PC-9 (cell line): ENCODE results near the gene ANKS1B.

Source experiments
- EZH2 ChIP-seq: fragments of 200-600 bp; sonication (generic); IDR thresholded peaks from 2 replicates; pipeline ENCODE4 v1.8.0; 2017; ENCODE audit warnings: antibody characterized with exemption, low read depth
- TF ChIP-seq, protein P1 (sequence below): fragments of 200-600 bp; sonication (generic); conservative IDR thresholded peaks from 2 replicates; pipeline ENCODE4 v1.6.1; 2017; ENCODE audit warnings: mixed run types, antibody characterized with exemption, mild to moderate bottlenecking, moderate library complexity

DNA sequence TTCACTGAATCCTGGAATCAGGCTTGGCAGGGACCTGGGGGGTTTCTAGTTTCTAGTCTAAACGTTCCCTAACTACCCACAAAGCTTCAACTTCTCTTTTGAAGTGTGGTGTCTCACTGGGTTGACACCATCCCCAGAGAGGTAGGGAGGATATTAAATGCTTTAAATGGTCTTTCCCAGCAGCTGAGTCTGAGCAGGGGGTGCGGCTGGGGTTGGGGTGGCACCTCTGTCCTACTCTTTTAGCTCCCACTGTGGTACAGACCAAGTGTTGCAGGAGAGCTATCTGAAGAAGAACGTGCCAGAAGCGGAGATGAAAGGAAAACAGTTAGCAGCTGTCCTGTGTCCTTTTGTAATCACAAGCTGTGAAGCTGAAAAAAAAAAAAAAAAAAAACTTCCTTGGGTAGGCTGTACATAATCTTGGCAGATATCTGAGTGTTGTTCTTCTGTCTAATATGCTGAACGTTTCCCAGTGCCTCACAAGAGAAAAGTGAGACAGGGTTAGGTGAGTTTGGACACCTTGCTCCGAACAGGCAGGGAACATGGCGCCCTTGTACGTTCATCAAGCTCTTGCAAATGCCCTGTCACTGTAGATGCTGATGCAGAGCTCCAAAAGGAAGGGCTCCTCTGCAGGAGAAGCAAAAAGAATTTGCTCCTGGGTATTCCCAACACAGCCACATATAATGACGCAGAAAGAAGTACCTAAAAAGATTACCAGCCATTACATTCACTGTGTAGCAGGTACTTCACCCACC is 892.5 kb downstream of the ANKS1B start:
- TF ChIP-seq, protein P1, sequence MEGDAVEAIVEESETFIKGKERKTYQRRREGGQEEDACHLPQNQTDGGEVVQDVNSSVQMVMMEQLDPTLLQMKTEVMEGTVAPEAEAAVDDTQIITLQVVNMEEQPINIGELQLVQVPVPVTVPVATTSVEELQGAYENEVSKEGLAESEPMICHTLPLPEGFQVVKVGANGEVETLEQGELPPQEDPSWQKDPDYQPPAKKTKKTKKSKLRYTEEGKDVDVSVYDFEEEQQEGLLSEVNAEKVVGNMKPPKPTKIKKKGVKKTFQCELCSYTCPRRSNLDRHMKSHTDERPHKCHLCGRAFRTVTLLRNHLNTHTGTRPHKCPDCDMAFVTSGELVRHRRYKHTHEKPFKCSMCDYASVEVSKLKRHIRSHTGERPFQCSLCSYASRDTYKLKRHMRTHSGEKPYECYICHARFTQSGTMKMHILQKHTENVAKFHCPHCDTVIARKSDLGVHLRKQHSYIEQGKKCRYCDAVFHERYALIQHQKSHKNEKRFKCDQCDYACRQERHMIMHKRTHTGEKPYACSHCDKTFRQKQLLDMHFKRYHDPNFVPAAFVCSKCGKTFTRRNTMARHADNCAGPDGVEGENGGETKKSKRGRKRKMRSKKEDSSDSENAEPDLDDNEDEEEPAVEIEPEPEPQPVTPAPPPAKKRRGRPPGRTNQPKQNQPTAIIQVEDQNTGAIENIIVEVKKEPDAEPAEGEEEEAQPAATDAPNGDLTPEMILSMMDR, result no peak
- no peak for TF ChIP-seq EZH2
